H1 (cell line): ENCODE measurements around the gene DKC1. TPM values are rescaled to one million over a fixed set of nuclear protein-coding genes. Genes with fewer than 3 reads are reported as not detected.

Source experiments
- CTCF ChIA-PET: fragments of 300-600 bp; sonication (Branson Sonifier 250); formaldehyde crosslinking; loops from one replicate; lab custom pipeline; 2021; ENCODE audit not compliant: partially characterized antibody; lab: Charles Lee
- POLR2A ChIA-PET: fragments of 300-600 bp; sonication (Branson Sonifier 250); formaldehyde crosslinking; loops from one replicate; lab custom pipeline; 2021; ENCODE audit warnings: inconsistent platforms; ENCODE audit not compliant: partially characterized antibody; lab: Charles Lee
- DNase-seq, 2 experiments: peaks; one replicate each; pipeline versions ENCODE4 v3.0.0 to v3.0.0-alpha.2; 2010 to 2022; ENCODE audit warnings: low spot score in 2 of 2, low read depth in 1 of 2, mixed read lengths in 1 of 2
- FAIRE-seq: peaks from 2 replicates; lab custom pipeline; 2011; peaks lifted over from hg19 to GRCh38; lab: Jason Lieb, UNC
- H2AFZ ChIP-seq: 2 replicates; pipeline ENCODE4 v1.8.1; 2012; ENCODE audit warnings: low read length, inconsistent platforms
- H2AK5ac ChIP-seq: 2 replicates; pipeline ENCODE4 v1.6.1; 2013; ENCODE audit warnings: low read depth, low read length
- H2BK120ac ChIP-seq: replicated peaks from 2 replicates; pipeline ENCODE3; 2013; ENCODE audit warnings: low read depth, low read length, inconsistent platforms
- H2BK12ac ChIP-seq: 2 replicates; pipeline ENCODE4 v1.6.1; 2013; ENCODE audit warnings: low read depth, low read length
- H2BK15ac ChIP-seq: 2 replicates; pipeline ENCODE4 v1.6.1; 2013; ENCODE audit warnings: low read length
- H2BK20ac ChIP-seq: 2 replicates; pipeline ENCODE4 v1.6.1; 2013; ENCODE audit warnings: low read length
- H2BK5ac ChIP-seq: 2 replicates; pipeline ENCODE4 v1.6.1; 2013; ENCODE audit warnings: low read depth, low read length
- H3K14ac ChIP-seq: 2 replicates; pipeline ENCODE4 v1.6.1; 2013; ENCODE audit warnings: inconsistent platforms; ENCODE audit not compliant: insufficient read length
- H3K18ac ChIP-seq: 2 replicates; pipeline ENCODE4 v1.6.1; 2013; ENCODE audit warnings: low read length; ENCODE audit errors: extremely low read depth
- H3K23ac ChIP-seq: 2 replicates; pipeline ENCODE4 v1.6.1; 2013; ENCODE audit warnings: inconsistent platforms; ENCODE audit not compliant: insufficient read length
- H3K23me2 ChIP-seq: 2 replicates; pipeline ENCODE4 v1.6.1; 2013; ENCODE audit warnings: low read depth, low read length
- H3K27ac ChIP-seq: 2 replicates; pipeline ENCODE4 v1.6.1; 2011; ENCODE audit warnings: low read depth, low read length, inconsistent platforms
- H3K27me3 ChIP-seq, 4 experiments: replicated peaks in 1 of 4; 1 replicate in 1 of 4; 2 replicates in 3 of 4; pipeline versions ENCODE4 v1.6.1 to v1.8.1; 2011 to 2013; ENCODE audit warnings: low read length in 3 of 4, mild to moderate bottlenecking in 3 of 4, inconsistent platforms in 2 of 4, mixed read lengths in 2 of 4, moderate library complexity in 1 of 4; ENCODE audit not compliant: control insufficient read depth in 3 of 4, insufficient read depth in 3 of 4; ENCODE audit errors: extremely low read depth in 1 of 4
- H3K36me3 ChIP-seq, 4 experiments: 2 replicates each; pipeline versions ENCODE4 v1.6.1 to v1.8.1; 2011 to 2013; ENCODE audit warnings: mild to moderate bottlenecking in 4 of 4, low read length in 3 of 4, moderate library complexity in 2 of 4, control low read depth in 1 of 4, inconsistent platforms in 1 of 4; ENCODE audit not compliant: insufficient read depth in 4 of 4, control insufficient read depth in 2 of 4
- H3K4ac ChIP-seq: replicated peaks from 2 replicates; pipeline ENCODE3; 2013; ENCODE audit warnings: low read length, low read depth, mixed read lengths, inconsistent platforms; ENCODE audit not compliant: insufficient read length
- H3K4me1 ChIP-seq, 4 experiments: replicated peaks in 1 of 4; 1 replicate in 1 of 4; 2 replicates in 3 of 4; pipeline versions ENCODE4 v1.6.1 to v1.8.1; 2011 to 2013; ENCODE audit warnings: low read length in 3 of 4, inconsistent platforms in 2 of 4, mixed read lengths in 1 of 4; ENCODE audit not compliant: insufficient read depth in 4 of 4, control insufficient read depth in 3 of 4
- H3K4me2 ChIP-seq, 2 experiments: 2 replicates each; pipeline versions ENCODE4 v1.6.1 to v1.8.1; 2011 to 2013; ENCODE audit warnings: low read depth in 2 of 2, low read length in 2 of 2, control low read depth in 1 of 2, inconsistent platforms in 1 of 2, mild to moderate bottlenecking in 1 of 2; ENCODE audit not compliant: insufficient read depth in 1 of 2
- H3K4me3 ChIP-seq, 4 experiments: fragments of 200-600, 300-600 bp in 1 of 4; sonication (generic), shearing (Covaris generic), sonication (Bioruptor Twin) in 1 of 4; 2 replicates each; pipeline versions ENCODE4 v1.5.1 to v1.8.1; 2011 to 2016; ENCODE audit warnings: low read length in 4 of 4, low read depth in 3 of 4, control low read depth in 2 of 4, inconsistent platforms in 2 of 4, mild to moderate bottlenecking in 2 of 4, mixed read lengths in 1 of 4, moderate library complexity in 1 of 4; ENCODE audit not compliant: insufficient read depth in 2 of 4; ENCODE audit errors: extremely low read depth in 1 of 4
- H3K56ac ChIP-seq: replicated peaks from 2 replicates; pipeline ENCODE3; 2013; ENCODE audit warnings: low read depth, mild to moderate bottlenecking, mixed read lengths, low read length, inconsistent platforms; ENCODE audit not compliant: insufficient read length
- H3K79me1 ChIP-seq: 2 replicates; pipeline ENCODE4 v1.6.1; 2013; ENCODE audit warnings: low read depth, low read length, control low read depth
- H3K79me2 ChIP-seq, 2 experiments: 2 replicates each; pipeline versions ENCODE4 v1.6.1 to v1.8.1; 2012 to 2013; ENCODE audit warnings: low read length in 2 of 2, mild to moderate bottlenecking in 2 of 2, inconsistent platforms in 1 of 2; ENCODE audit not compliant: insufficient read depth in 2 of 2, control insufficient read depth in 1 of 2
- H3K9ac ChIP-seq, 4 experiments: replicated peaks in 1 of 4; 1 replicate in 1 of 4; 2 replicates in 3 of 4; pipeline versions ENCODE4 v1.6.1 to v1.8.1; 2011 to 2013; ENCODE audit warnings: low read depth in 3 of 4, low read length in 3 of 4, control low read depth in 2 of 4, mild to moderate bottlenecking in 2 of 4, moderate library complexity in 2 of 4, inconsistent platforms in 1 of 4; ENCODE audit errors: extremely low read depth in 1 of 4
- H3K9me3 ChIP-seq, 2 experiments: 2 replicates each; pipeline versions ENCODE4 v1.6.1 to v1.8.1; 2012 to 2013; ENCODE audit warnings: mild to moderate bottlenecking in 2 of 2, moderate library complexity in 2 of 2, control low read depth in 1 of 2, inconsistent platforms in 1 of 2, low read depth in 1 of 2, low read length in 1 of 2, mixed read lengths in 1 of 2; ENCODE audit not compliant: insufficient read depth in 2 of 2
- H4K20me1 ChIP-seq, 2 experiments: replicated peaks in 1 of 2; 2 replicates each; pipeline versions ENCODE3 to v1.8.1; 2011 to 2013; ENCODE audit warnings: inconsistent platforms in 2 of 2, low read length in 2 of 2, mild to moderate bottlenecking in 1 of 2; ENCODE audit not compliant: insufficient read depth in 2 of 2, control insufficient read depth in 1 of 2
- H4K5ac ChIP-seq: 2 replicates; pipeline ENCODE4 v1.6.1; 2013; ENCODE audit warnings: low read length, low read depth, mixed read lengths, inconsistent platforms; ENCODE audit not compliant: insufficient read length
- H4K8ac ChIP-seq: 2 replicates; pipeline ENCODE4 v1.8.0; 2013; ENCODE audit warnings: mild to moderate bottlenecking, moderate library complexity, low read length, inconsistent platforms; ENCODE audit not compliant: insufficient read depth; ENCODE audit errors: extremely low read depth
- H4K91ac ChIP-seq: replicated peaks from 2 replicates; pipeline ENCODE3; 2013; ENCODE audit warnings: low read length, mixed read lengths, inconsistent platforms; ENCODE audit not compliant: insufficient read length
- BACH1 ChIP-seq: IDR thresholded peaks from 2 replicates; pipeline ENCODE4 v1.6.1; 2012; ENCODE audit warnings: low read length, improper control_type of control experiment
- BRCA1 ChIP-seq: IDR thresholded peaks from 2 replicates; pipeline ENCODE4 v1.6.1; 2012; ENCODE audit warnings: low read depth, low read length, improper control_type of control experiment
- CHD2 ChIP-seq: IDR thresholded peaks from 2 replicates; pipeline ENCODE4 v1.6.1; 2012; ENCODE audit warnings: low read length, improper control_type of control experiment
- HDAC6 ChIP-seq: IDR thresholded peaks from one replicate; pipeline ENCODE4 v1.7.1; 2012; ENCODE audit warnings: low read depth, mild to moderate bottlenecking, inconsistent platforms, low read length, moderate library complexity
- JUND ChIP-seq: IDR thresholded peaks from 2 replicates; pipeline ENCODE4 v1.6.1; 2011; ENCODE audit warnings: mild to moderate bottlenecking, improper control_type of control experiment, low read length
- RXRA ChIP-seq: IDR thresholded peaks from 2 replicates; pipeline ENCODE4 v1.6.1; 2011; ENCODE audit warnings: low read depth, mild to moderate bottlenecking, low read length, moderate library complexity; ENCODE audit not compliant: insufficient read depth
- SRF ChIP-seq: IDR thresholded peaks from 2 replicates; pipeline ENCODE4 v1.6.1; 2011; ENCODE audit warnings: mild to moderate bottlenecking, low read depth, low read length, moderate library complexity
- WGBS, 2 experiments: shearing (Covaris generic) in 1 of 2; methylation state at CpG; one replicate each; pipeline versions ENCODE4 v1.1.6 to v1.1.7; 2013 to 2015; ENCODE audit warnings: low lambda C conversion rate in 2 of 2, mixed read lengths in 2 of 2, inconsistent platforms in 1 of 2, low coverage in 1 of 2, missing lambda C conversion rate in 1 of 2; ENCODE audit not compliant: insufficient replicate concordance in 2 of 2, insufficient coverage in 1 of 2, insufficient read length in 1 of 2; ENCODE audit errors: extremely low coverage in 1 of 2, missing lambda C conversion rate in 1 of 2; 5-methylcytosine and 5-hydroxymethylcytosine counted together
- polyA plus RNA-seq, 7 experiments: library from polyadenylated mRNA; depleted of rRNA in 3 of 7; stranded (reverse) in 5 of 7; unstranded in 2 of 7; fragments of >200 nt in 5 of 7; fragments of 200-250 nt in 2 of 7; gene quantifications; 1 replicate in 5 of 7; 2 replicates in 1 of 7; 4 replicates in 1 of 7; pipeline versions ENCODE4 v1.2.1 to v1.2.3, GENCODE V29; 2011 to 2013; ENCODE audit warnings: missing spikeins in 2 of 7, mixed read lengths in 2 of 7
- total RNA-seq: library from RNA; stranded (reverse); fragmentation: NEBNext Ultra II Directional; extraction: Animal tissue kit (Norgen Biotek cat#: 25700); gene quantifications from 2 replicates; pipeline ENCODE4 v1.2.1, GENCODE V29; 2021

The DKC1 gene
- total and polyA plus RNA-seq, 2 of the 8 experiments (the other 6 are each of a cell fraction or from before 2014, with no cell fraction given), result 65.6 to 143 TPM

DNA sequence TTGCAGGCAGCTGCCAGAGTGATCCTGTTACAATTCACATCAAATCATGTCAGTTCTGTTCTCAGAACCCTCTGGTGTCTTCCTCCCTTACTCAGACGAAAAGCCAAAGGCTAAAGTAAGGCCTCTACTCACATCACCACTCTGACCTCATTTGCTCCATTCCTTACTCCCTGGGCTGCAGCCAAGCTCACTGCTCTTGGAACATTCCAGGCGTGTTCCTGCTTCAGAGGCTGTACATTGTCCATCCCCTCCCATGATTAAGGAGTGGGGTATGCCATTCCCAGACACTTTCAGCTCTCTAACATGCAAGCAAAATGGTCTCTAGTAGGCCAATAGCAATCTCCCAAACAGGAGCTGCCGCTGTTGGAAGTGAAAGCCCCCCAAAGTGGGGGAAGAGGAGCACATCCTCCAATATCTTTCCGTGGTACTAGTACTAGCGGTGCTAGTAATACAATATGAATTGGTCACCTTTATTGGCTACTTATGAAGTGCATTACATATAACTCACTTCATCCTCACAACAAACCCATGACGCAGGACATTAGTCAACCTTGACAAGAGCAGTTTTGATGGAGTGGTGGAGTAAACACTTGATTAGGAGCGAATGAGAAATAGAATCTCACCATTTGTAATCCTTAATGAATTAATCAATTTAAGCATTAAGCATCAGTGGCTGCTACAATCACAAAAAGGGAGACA is 26.8 kb upstream of the DKC1 start:
- Histone ChIP-seq H3K79me2 (no peaks in the 10 kb centered on the region), H4K91ac (no peak overlapping the region), H3K36me3 (no peaks in the 10 kb centered on the region), H3K23me2 (no peaks in the 10 kb centered on the region), H2AFZ (no peak overlapping the region), H2BK120ac (no peak overlapping the region), H3K23ac (no peak overlapping the region), H4K8ac (no peak overlapping the region), H2BK12ac (no peak overlapping the region), H3K4me2 (no peak overlapping the region), H3K79me1 (no peaks in the 10 kb centered on the region), H3K9me3 (no peaks in the 10 kb centered on the region), H3K9ac (no peak overlapping the region), H2AK5ac (no peak overlapping the region), H3K14ac (no peak overlapping the region), H2BK5ac (no peak overlapping the region), H3K4me3 (no peak overlapping the region), H2BK20ac (no peak overlapping the region), H3K18ac (no peak overlapping the region), H3K27ac (no peak overlapping the region), H3K56ac (no peak overlapping the region), H3K4me1 (no peaks in the 10 kb centered on the region), H3K27me3 (no peaks in the 10 kb centered on the region), H2BK15ac (no peak overlapping the region), H4K5ac (no peak overlapping the region), H4K20me1 (no peaks in the 10 kb centered on the region), H3K4ac (no peak overlapping the region)
- ChIA-PET POLR2A (no interaction called here), CTCF (no interaction called here)
- no peak for DNase-seq
- WGBS, 2 experiments, result 89% methylated on average over 6 of the region's 7 CpGs; no CpG with 5 or more reads in 1 of the 2 experiments
- no peak for TF ChIP-seq SRF
- TF ChIP-seq CHD2, result no peak
- no peak for TF ChIP-seq BRCA1
- no peak for TF ChIP-seq RXRA
- no peak for TF ChIP-seq JUND
- TF ChIP-seq BACH1, result no peak
- no peak for TF ChIP-seq HDAC6
- FAIRE-seq, result no peak
